BE2C (cell line): ENCODE results near the gene NDST1.

Source experiments
- DNase-seq: peaks from one replicate; pipeline ENCODE4 v3.0.0-alpha.2; 2020
- H3K27me3 ChIP-seq: fragments of 250-450 bp; sonication (Bioruptor Pico); 2 replicates; pipeline ENCODE4 v1.5.1; 2020; ENCODE audit warnings: mild to moderate bottlenecking
- H3K36me3 ChIP-seq: fragments of 250-450 bp; sonication (Bioruptor Pico); 2 replicates; pipeline ENCODE4 v1.5.1; 2020; ENCODE audit warnings: mild to moderate bottlenecking
- H3K4me1 ChIP-seq: fragments of 250-450 bp; sonication (Bioruptor Pico); 2 replicates; pipeline ENCODE4 v1.5.1; 2020
- H3K4me3 ChIP-seq: 2 replicates; pipeline ENCODE4 v1.5.1; 2011; ENCODE audit warnings: low read depth, low read length
- H3K9me3 ChIP-seq: fragments of 250-450 bp; sonication (Bioruptor Pico); 2 replicates; pipeline ENCODE4 v1.5.1; 2020
- TF ChIP-seq, protein P1 (sequence below): IDR thresholded peaks from 2 replicates; pipeline ENCODE4 v1.5.1; 2012; ENCODE audit warnings: mild to moderate bottlenecking, low read depth, low read length

The NDST1 gene

DNA sequence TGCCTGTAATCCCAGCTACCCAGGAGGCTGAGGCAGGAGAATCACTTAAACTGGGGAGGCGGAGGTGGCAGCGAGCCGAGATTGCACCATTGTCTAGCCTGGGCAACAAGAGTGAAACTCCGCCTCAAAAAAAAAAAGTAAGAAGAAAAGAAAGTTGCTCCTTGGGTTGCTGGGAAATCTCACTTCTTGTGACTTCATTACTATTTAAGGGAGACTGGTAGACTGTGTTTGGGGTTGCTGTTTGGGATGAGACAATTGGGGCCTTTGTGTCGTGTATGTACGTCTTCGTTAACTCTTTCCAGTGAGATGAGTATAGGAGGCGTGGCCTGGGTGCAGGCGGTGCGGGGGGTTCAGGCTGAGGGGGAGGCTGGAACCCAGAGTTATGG lies 11.6 kb downstream of the NDST1 start:
- H3K4me3 ChIP-seq, result no peak overlapping the region

DNA sequence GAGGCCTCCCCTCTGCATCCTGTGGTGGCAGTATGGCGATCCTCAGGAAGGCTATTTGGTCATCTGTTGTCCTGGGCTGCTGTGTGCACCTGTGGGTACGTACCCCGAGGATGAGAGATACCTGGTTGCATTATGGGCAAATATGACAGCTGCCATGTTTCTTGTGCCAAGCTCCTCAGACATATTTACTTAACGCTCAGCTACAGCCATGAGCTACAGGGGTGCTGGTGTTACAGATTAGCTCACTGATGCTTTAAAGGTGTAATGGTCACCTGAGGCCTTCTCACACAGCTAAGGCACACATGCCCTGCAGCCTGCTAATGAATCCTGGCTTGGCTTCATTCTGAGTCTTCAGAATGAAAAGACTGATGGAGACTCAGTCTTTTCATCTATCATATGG lies 12.0 kb downstream of the NDST1 start:
- Histone ChIP-seq H3K36me3 (peaks cover 12% of the 10 kb centered on the region), H3K4me3 (no peak overlapping the region), H3K27me3 (no peaks in the 10 kb centered on the region), H3K4me1 (peaks cover 25% of the 10 kb centered on the region), H3K9me3 (no peaks in the 10 kb centered on the region)
- no peak for DNase-seq
- TF ChIP-seq, protein P1, sequence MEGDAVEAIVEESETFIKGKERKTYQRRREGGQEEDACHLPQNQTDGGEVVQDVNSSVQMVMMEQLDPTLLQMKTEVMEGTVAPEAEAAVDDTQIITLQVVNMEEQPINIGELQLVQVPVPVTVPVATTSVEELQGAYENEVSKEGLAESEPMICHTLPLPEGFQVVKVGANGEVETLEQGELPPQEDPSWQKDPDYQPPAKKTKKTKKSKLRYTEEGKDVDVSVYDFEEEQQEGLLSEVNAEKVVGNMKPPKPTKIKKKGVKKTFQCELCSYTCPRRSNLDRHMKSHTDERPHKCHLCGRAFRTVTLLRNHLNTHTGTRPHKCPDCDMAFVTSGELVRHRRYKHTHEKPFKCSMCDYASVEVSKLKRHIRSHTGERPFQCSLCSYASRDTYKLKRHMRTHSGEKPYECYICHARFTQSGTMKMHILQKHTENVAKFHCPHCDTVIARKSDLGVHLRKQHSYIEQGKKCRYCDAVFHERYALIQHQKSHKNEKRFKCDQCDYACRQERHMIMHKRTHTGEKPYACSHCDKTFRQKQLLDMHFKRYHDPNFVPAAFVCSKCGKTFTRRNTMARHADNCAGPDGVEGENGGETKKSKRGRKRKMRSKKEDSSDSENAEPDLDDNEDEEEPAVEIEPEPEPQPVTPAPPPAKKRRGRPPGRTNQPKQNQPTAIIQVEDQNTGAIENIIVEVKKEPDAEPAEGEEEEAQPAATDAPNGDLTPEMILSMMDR, result no peak

More for the DNA sequence above, 11.6 kb downstream of the NDST1 start:
- Histone ChIP-seq H3K4me1 (peaks cover 29% of the 10 kb centered on the region), H3K27me3 (no peaks in the 10 kb centered on the region), H3K36me3 (peaks cover 12% of the 10 kb centered on the region), H3K9me3 (no peaks in the 10 kb centered on the region)
- TF ChIP-seq, protein P1, result no peak
- DNase-seq, result no peak

- Histone ChIP-seq H3K4me3 (no peak overlapping the region), H3K27me3 (no peaks in the 10 kb centered on the region), H3K36me3 (peaks cover 12% of the 10 kb centered on the region), H3K4me1 (peaks cover 18% of the 10 kb centered on the region), H3K9me3 (no peaks in the 10 kb centered on the region)
- no peak for DNase-seq
- TF ChIP-seq, protein P1, result no peak
These were observed 13.0 kb downstream of the NDST1 start for GRCh38 chr5:150520747-150521521.

- DNase-seq, result no peak
- Histone ChIP-seq H3K4me1 (peaks cover 13% of the 10 kb centered on the region), H3K9me3 (no peaks in the 10 kb centered on the region), H3K27me3 (no peaks in the 10 kb centered on the region), H3K36me3 (peaks cover 12% of the 10 kb centered on the region), H3K4me3 (no peak overlapping the region)
- TF ChIP-seq, protein P1, result no peak
These were observed 13.5 kb downstream of the NDST1 start for GRCh38 chr5:150521522-150521817.

GRCh38 chr5:150521939-150522503 lies 14.1 kb downstream of the NDST1 start:
- H3K36me3 ChIP-seq, result peaks cover 13% of the 10 kb centered on the region
- TF ChIP-seq, protein P1, result no peak

More at GRCh38 chr5:150521939-150522503, 14.1 kb downstream of the NDST1 start:
- H3K27me3 ChIP-seq, result no peaks in the 10 kb centered on the region
- no peak overlapping the region for H3K4me3 ChIP-seq
- DNase-seq, result no peak
- H3K4me1 ChIP-seq, result peaks cover 8% of the 10 kb centered on the region
- no peaks in the 10 kb centered on the region for H3K9me3 ChIP-seq
